Measurements from ENCODE around the gene NT5M.

The NT5M gene

DNA sequence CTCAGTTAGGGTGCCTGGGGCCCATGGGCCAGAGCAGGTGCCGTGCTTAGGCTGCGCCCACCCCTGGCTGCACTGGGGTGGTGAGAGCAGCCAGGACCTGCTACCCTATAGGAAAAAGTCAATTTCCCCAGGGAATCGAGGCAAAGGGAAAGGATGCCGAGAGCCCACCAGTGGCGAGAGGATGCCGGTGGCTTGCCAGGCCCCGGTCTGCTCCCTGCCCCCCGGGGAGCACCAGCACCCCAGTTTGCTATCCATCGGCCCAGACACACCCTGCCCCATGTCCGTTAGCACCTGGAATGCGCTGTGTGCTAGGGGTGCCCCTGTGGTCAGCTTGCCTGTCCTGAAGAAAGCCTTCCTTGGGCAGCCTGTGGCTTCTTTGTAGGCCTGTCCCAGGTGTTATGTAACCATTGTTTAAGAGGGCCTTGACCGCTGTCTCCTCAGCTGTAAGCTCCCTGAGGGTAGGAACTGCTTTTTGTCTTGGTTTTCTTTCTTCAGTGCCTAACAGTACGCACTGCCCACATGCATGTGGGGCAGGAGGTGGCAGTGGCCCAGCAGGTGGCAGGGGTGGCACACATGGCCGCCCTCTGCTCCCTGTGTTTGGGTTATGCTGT lies 40.8 kb downstream of the NT5M start:
- no peak for DNase-seq

GRCh38 chr17:17344507-17345293 lies 41.5 kb downstream of the NT5M start:
- DNase-seq: no peak

DNA sequence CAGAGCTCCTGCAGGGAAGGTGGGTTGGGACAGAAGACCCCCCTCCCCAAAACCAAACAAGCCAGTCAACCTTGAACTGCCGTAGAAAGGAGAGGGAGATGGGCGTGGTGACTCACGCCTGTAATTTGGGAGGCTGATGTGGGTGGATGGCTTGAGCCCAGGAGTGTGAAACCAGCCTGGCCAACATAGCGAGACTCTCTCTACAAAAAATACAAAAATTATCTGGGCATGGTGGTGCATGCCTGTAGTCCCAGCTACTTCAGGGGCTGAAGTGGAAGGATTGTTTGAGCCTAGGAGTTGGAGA lies 42.1 kb downstream of the NT5M start:
- no peak for DNase-seq

DNA sequence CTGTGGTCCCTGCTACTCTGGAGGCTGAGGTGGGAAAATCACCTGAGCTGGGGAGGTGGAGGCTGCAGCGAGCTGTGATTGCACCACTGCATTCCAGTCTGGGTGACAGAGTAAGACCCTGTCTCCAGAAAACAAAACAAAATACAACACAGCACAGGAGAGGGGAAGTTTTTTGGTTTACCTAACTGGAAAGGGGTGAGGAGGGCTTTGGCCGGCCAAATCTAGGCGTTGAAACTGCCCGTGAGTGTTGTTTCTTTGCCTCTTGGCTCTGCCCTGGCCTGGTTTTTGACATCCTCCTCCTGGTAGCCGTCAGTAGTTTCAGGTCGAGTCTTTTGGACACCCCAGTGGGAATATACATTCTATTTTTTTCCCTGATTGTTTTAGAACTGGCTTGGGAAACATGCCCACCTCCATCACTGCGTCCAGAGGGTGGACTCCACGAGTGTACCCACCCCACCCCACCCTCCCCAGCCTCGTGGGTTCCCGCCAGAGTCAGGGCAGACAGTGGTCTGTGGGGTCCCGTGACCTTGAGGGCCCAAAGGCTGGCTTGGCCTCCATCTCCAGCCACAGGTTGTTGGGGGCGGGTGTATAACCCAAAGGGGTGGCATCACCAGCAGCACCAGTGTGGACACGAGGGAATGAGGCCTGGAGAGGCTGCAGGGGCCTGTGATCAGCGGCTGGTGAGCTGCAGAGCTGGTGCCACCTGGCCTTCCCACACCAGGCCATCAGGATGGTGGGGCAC lies 42.7 kb downstream of the NT5M start:
- DNase-seq: no peak

DNA sequence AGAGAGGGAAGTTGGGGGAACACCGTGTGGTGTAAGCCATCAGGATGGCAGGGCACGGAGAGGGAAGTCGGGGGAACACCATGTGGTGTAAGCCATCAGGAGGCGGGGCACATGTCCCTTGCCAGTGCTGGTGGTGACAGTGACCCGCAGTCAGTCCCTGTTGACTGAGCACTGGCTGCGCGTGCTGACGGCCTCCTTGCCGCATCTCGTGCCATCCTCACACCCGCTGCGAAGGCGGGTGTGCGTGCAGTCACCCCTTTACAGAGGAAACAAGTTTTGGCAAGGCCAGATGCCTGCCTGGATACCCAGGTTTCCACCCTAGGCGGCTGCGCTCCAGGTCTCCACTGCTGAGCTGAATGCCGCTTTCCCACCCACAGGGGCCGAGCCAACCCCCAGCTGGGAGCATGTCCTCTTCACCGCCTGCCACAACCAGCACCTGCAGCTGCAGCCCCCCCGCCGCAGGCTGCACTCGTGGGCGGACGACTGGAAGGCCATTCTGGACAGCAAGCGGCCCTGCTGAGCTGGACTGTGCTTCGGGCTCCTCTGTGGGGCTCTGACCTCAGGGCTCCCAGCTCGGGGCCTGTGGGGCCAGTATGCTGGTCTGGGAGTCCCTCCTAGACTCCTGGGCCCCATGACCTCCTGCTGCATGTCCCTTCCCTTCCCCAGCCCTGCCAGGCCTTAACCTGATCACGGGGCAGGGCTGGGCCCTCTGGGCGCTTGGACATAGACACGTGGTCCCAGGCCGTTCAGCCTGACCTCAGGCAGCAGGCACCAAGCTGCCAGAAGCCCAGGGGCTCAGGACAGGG lies 43.5 kb downstream of the NT5M start:
- DNase-seq: no peak

DNA sequence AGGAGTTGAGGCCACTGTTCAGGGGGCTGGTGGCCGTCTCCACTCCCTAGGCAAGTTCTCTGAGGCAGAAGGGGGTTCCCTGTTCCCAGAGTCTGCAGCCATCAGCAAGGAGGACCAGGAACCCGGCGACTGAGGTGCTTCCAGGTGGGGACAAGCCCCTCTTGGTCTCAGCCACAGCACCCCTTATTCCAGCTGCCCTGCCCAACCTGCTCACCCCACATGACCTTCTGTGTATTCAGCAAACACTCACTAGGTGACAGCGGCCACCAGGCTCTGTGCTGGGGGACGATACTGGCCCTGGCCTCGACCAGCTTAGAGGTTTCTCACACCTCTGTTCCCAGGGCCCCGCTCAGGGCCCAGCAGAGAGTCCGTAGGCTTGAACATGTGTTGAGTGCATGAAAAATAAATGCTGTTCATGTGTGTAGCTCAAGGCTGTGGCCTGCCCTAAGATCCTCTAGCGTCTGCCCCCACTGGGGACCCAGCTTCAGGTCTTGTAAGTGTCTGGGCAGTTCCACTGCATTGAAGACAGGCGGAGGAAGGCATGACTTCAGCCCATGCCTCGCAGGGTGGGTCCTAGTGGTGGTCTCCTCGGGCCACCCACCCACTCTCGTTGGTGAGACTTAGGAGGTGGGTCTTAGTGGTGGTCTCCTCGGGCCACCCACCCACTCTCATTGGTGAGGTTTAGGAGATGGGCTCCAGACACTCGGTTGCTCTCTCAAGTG lies 44.2 kb downstream of the NT5M start:
- DNase-seq: no peak

DNA sequence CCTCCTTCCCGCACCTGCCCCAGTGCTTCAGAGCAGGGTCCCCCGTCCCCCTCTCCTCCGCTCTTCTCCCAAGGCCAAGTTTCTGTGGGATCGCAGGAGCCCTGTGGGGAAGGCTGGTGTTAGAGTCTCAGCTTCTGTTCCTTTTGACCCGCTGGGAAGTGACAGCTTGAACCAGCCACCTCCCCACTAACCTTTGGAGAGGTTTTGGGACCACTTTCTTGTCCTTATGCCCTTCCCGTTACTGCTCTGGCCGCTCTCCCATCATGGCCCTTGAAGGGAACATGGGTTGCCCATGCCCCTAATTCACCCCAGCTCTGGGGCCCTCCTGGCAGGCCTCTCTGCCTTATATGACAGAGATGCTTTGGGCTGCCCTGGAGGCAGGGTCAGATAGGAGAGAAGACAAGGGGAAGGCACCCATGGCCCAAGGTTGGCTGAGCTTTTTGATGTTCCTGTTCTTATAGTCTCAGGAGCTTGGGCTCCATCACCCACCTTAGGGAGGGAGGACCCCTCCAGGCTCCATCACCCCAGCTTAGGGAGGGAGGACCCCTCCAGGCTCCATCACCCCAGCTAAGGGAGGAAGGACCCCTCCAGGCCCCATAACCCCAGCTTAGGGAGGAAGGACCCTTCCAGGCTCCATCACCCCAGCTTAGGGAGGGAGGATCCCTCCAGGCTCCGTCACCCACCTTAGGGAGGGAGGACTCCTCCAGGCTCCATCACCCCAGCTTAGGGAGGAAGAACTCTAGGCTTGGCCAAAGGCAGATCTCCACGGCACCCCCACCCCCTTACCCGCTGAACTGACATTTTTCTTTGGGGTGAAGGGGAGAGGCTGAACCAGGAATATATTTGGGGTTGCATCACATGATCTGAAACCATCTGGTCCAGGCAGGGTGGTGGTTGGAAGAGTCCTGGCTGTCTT lies 45.0 kb downstream of the NT5M start:
- DNase-seq: no peak

GRCh38 chr17:17348872-17349723 lies 45.9 kb downstream of the NT5M start:
- DNase-seq: no peak

- no peak for DNase-seq
Observed at GRCh38 chr17:17349724-17350106, 46.5 kb downstream of the NT5M start.

- no peak for DNase-seq
Observed at GRCh38 chr17:17350491-17351355, 47.5 kb downstream of the NT5M start.

DNA sequence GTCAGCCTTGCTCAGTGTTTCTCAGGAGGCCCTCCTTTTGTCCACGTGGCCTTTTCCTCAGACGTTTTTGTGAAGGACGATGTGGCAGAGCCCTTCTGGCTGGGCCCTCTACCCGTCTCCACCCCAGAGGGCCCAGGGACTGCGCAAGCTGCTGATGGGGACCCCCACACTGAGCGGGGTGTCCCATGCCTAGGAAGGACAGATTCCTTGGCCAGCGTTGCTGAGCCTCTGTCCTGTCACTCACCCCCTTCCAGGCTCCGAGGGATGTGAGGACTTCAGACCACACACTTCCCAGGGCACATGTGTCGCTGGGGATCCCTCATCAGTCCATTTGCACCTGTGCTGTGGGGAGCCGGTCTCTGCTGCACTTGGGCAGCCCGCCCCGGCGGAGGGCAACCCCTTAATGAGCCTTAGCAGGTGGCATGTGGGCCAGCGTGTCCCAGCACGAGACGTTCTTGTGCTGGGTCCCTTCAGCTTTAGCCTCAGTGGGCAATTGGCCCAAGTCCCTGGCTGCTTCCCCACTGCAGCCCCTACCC lies 48.3 kb downstream of the NT5M start:
- DNase-seq: no peak

- peak; percentile 75 for DNase-seq
Observed at GRCh38 chr17:17351901-17352781, 49.0 kb downstream of the NT5M start.

DNA sequence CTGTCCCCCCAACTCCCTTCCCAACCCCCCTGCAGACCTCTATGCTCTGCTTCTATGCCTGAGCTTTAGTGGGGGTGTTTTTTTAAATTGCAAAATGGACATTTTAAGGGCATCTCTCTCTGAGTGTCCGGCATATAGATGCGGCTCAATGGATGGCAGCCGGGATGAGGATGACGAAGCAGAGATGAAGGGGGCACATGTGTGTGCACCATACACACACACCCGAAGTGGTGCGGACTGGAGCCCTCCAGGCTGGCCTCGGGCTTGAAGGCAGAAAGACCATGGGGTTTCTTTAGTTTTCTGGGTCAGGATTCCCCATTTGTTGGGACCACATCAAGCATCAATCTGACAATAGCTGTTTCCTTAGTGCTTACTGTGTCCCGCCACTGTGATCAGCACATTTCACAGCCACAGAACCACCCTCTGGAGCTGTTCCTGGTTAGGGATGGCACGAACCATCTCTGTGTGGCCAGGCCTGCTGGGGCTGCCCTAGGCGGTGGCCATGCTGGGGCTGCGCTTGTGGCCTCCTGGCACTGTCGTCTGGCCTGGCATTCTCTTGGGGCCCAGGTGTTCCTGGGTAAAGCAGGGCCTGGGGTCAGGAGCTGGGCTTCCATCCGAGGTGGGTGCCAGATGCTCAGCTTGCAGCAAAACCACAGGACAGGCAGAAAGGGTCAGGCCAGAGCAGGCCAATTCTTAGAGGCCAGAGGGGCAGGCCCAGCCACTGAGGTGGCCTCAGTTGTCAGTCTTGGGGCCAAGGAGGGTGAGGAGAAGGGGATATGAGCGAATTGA lies 49.9 kb downstream of the NT5M start:
- no peak for DNase-seq

- DNase-seq: no peak
Observed at GRCh38 chr17:17353625-17354484, 50.7 kb downstream of the NT5M start.

DNA sequence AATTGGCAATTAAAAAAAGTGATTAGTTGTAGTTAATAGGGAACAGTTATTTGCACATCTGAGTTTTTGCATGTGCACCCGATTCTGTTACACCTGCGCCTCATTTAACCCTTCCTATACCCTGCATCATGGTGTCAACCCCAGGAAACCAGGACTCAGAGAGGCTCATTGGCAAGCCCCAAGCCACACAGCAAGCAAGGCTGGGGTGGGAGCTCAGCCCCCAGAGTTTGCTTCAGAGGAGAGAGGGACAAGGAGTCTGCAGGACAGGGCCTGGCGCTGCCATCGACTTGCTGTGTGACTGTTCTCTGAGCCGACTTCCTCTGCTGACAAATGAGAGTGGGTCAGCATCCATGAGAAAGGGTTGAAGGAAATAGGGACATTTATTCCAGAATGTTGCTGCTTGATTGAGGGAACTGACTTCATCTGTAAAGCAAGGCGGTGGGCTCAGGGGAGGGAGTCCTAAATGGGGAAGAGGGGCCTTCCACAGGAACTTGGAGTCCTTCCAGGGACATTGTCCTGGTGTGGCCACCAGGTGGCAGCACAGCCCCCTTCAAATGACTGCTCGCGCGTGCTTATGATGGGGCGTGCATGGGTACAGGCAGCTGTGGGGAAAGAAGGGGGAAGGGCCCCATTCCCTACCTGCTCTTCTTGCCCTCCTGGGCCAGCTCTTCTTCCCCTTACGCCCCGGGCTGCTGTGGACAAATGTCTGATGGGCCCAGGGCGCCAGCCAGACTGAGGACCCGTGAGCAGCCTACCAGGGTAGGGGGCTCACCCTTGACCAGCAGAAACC lies 51.6 kb downstream of the NT5M start:
- DNase-seq: peak; percentile 93

Measured in eye (tissue), 1 donor.